Duodenal mucosa (tissue), 2 donors: ENCODE results near the gene SRXN1.

ENCODE experiments used
- H3K27ac ChIP-seq: one replicate; pipeline ENCODE4 v1.7.0; 2013; ENCODE audit warnings: low read depth, low read length
- H3K27me3 ChIP-seq, 2 donors: one replicate each; pipeline ENCODE4 v1.7.0; 2013; ENCODE audit warnings: low read length in 2 of 2, control low read depth in 1 of 2; ENCODE audit not compliant: insufficient read depth in 2 of 2, control insufficient read depth in 1 of 2
- H3K36me3 ChIP-seq, 2 donors: one replicate each; pipeline ENCODE4 v1.7.0; 2013; ENCODE audit warnings: low read length in 2 of 2, control low read depth in 1 of 2; ENCODE audit not compliant: insufficient read depth in 2 of 2, control insufficient read depth in 1 of 2
- H3K4me1 ChIP-seq, 2 donors: one replicate each; pipeline ENCODE4 v1.7.0; 2013; ENCODE audit warnings: low read length in 2 of 2, control low read depth in 1 of 2; ENCODE audit not compliant: insufficient read depth in 2 of 2, control insufficient read depth in 1 of 2
- H3K4me3 ChIP-seq, 2 donors: one replicate each; pipeline ENCODE4 v1.7.0; 2013; ENCODE audit warnings: low read length in 2 of 2, low read depth in 1 of 2
- H3K9ac ChIP-seq, 2 donors: one replicate each; pipeline ENCODE4 v1.7.0; 2013; ENCODE audit warnings: low read length in 2 of 2, low read depth in 1 of 2
- H3K9me3 ChIP-seq, 2 donors: one replicate each; pipeline ENCODE4 v1.7.0; 2013; ENCODE audit warnings: low read length in 2 of 2, control low read depth in 1 of 2; ENCODE audit not compliant: control insufficient read depth in 1 of 2

SRXN1 gene

DNA sequence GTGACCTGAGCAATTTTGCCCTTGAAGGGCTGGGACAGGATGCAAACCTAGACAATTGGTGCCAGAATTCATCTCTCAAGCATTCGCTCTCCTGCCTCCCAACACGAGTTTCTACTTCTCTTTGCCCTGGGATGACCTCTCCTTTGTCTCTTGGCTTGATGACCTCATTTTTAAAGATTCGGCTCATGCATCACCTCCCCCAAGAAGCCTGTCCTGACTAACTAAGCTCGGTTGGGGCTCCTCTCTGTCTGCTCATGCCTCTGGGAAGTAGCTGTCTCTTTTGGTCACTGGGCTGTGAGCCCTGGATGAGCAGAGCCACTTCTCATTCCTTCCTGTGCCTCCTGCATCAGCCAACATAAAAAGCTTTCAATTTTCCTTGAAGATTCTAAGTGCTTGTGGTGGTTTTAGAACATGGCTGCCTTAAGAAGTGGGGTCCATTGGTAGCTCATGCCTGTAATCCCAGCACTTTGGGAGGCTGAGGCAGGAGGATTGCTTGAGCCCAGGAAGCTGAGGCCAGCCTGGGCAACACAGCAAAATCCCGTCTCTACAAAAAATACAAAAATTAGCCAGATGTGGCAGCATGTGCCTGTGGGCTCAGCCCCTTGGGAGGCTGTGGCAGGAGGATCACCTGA is 31.8 kb downstream of the SRXN1 start:
- H3K9ac ChIP-seq = no peak overlapping the region
- H3K4me1 ChIP-seq = no peaks in the 10 kb centered on the region
- peaks cover 5 to 7% of the 10 kb centered on the region in 2 donors for H3K9me3 ChIP-seq
- no peaks in the 10 kb centered on the region for H3K36me3 ChIP-seq
- H3K27me3 ChIP-seq = peaks cover 8 to 13% of the 10 kb centered on the region in 2 donors
- no peak overlapping the region for H3K27ac ChIP-seq
- no peak overlapping the region for H3K4me3 ChIP-seq

- Histone ChIP-seq H3K27me3 (peaks cover 8 to 17% of the 10 kb centered on the region in 2 donors), H3K9me3 (peaks cover 5 to 7% of the 10 kb centered on the region in 2 donors), H3K27ac (no peak overlapping the region), H3K9ac (no peak overlapping the region), H3K4me1 (no peaks in the 10 kb centered on the region), H3K36me3 (no peaks in the 10 kb centered on the region), H3K4me3 (no peak overlapping the region)
Measured at GRCh38 chr20:620246-620645, 32.8 kb downstream of the SRXN1 start.

GRCh38 chr20:618980-619379 is 34.0 kb downstream of the SRXN1 start:
- Histone ChIP-seq H3K9me3 (peaks cover 5 to 7% of the 10 kb centered on the region in 2 donors), H3K4me1 (no peaks in the 10 kb centered on the region), H3K9ac (no peak overlapping the region), H3K27me3 (peaks cover 8 to 21% of the 10 kb centered on the region in 2 donors), H3K36me3 (no peaks in the 10 kb centered on the region), H3K27ac (no peak overlapping the region), H3K4me3 (no peak overlapping the region)

DNA sequence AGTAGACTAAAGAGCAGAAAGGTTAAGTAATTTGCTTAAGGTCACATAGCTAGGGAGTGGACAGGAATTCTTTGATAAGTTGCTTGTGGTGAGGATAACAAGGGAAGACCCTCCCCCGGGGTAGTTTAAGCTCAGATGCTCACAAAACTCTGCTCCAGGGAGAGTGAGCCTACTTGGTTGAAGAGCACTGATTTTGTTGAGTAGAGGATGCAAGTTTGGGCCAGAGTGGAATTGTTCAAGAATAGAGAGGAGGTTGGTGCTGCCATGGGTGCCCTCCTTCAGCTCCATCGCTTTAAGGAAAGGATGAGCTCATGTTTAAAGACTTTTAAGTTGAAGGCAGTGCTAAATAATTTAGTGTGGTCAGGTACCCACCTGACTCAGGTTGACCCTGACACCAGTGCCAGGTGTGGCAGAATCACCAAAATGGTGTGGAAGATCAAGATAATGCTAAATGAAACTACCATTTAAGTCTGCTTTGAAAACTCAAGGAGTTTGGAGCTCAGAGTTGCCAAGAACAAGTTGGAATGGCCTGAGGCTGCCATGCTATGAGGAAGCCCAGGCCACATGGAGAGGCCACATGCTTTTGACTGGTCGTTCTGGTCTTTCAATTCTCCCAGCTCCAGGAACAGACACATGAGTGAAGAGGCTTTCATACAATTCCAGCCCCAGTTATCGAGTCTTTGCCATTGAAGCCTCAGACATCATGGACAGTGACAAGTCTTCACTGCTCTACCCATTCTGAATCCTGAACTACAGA is 34.9 kb downstream of the SRXN1 start:
- no peak overlapping the region for H3K9ac ChIP-seq
- no peaks in the 10 kb centered on the region for H3K36me3 ChIP-seq
- peaks cover 5 to 7% of the 10 kb centered on the region in 2 donors for H3K9me3 ChIP-seq
- H3K4me3 ChIP-seq = no peak overlapping the region
- peaks cover 8 to 21% of the 10 kb centered on the region in 2 donors for H3K27me3 ChIP-seq
- no peaks in the 10 kb centered on the region for H3K4me1 ChIP-seq
- no peak overlapping the region for H3K27ac ChIP-seq

GRCh38 chr20:615514-615913 is 37.5 kb downstream of the SRXN1 start:
- H3K27ac ChIP-seq = no peak overlapping the region
- no peak overlapping the region for H3K9ac ChIP-seq
- no peaks in the 10 kb centered on the region for H3K4me1 ChIP-seq
- no peaks in the 10 kb centered on the region for H3K36me3 ChIP-seq
- peaks cover 5 to 7% of the 10 kb centered on the region in 2 donors for H3K9me3 ChIP-seq
- H3K27me3 ChIP-seq = peaks cover 27 to 34% of the 10 kb centered on the region in 2 donors
- H3K4me3 ChIP-seq = no peak overlapping the region

DNA sequence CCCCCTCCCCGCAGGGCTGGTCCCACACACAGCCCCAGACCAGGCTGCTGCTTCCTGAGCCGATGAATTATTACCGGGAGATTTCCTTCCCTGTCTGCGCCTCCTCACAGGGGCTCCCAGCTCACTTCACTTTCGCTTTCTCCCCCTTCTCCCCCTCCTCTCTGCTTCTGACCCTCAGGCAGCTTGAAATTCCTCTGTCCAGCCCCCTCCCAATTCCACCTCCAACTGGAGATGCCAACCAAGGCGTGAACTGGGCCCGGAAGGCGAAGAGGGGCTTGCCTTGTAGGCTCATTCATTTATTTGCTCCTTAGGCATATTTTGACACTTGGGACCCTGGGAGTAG is 41.2 kb downstream of the SRXN1 start:
- peaks cover 42 to 48% of the 10 kb centered on the region in 2 donors for H3K27me3 ChIP-seq
- H3K9me3 ChIP-seq = no peaks in the 10 kb centered on the region
- no peaks in the 10 kb centered on the region for H3K36me3 ChIP-seq
- H3K27ac ChIP-seq = no peak overlapping the region
- no peaks in the 10 kb centered on the region for H3K4me1 ChIP-seq
- H3K4me3 ChIP-seq = no peak overlapping the region
- no peak overlapping the region for H3K9ac ChIP-seq

GRCh38 chr20:611047-611842 is 41.8 kb downstream of the SRXN1 start:
- no peak overlapping the region for H3K4me3 ChIP-seq
- H3K9ac ChIP-seq = no peak overlapping the region
- H3K4me1 ChIP-seq = no peaks in the 10 kb centered on the region
- no peaks in the 10 kb centered on the region for H3K9me3 ChIP-seq
- H3K36me3 ChIP-seq = no peaks in the 10 kb centered on the region
- no peak overlapping the region for H3K27ac ChIP-seq
- peaks cover 42 to 48% of the 10 kb centered on the region in 2 donors for H3K27me3 ChIP-seq

- Histone ChIP-seq H3K4me1 (no peaks in the 10 kb centered on the region), H3K27me3 (peaks cover 42 to 45% of the 10 kb centered on the region in 2 donors), H3K36me3 (no peaks in the 10 kb centered on the region), H3K27ac (no peak within 1 kb of the TSS), H3K9me3 (no peaks in the 10 kb centered on the region), H3K9ac (no peak within 1 kb of the TSS), H3K4me3 (no peak within 1 kb of the TSS)
Measured at GRCh38 chr20:610130-611046, 42.6 kb downstream of the SRXN1 start, which contains the start of gene TCF15. TSS of gene TCF15 (minus strand) at chr20:610309. CDS start at chr20:610237, 72 bp downstream.

DNA sequence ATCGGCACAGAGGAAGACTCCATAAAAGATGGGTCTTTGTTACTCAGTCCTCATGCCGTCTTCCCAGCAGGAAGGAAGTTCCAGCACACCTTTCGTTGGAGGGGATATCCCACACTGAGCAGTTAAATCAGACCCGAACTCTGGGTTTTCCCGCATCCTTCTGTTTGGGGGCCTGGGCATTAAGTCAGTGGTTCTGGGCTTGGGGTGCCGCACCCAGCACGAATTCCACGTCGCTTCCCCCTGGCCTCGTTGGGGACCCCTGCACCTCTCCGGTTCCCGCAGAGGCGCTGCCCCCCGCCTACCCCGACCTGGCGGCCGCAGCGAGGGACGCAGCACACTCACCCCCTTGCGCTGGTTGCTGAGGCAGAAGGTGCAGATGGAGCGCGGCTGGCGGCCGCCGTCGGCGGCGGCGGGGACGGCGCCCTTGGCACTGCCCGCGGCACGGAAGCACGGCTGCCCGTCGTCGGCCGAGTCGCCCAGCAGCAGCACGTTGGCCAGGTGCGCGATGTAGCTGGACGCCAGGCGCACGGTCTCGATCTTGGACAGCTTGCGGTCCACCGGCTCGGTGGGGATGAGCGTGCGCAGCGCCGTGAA is 43.5 kb downstream of the SRXN1 start:
- Histone ChIP-seq H3K4me1 (no peaks in the 10 kb centered on the region), H3K27ac (no peak overlapping the region), H3K27me3 (peaks cover 40 to 42% of the 10 kb centered on the region in 2 donors), H3K9me3 (no peaks in the 10 kb centered on the region), H3K36me3 (no peaks in the 10 kb centered on the region), H3K9ac (no peak overlapping the region), H3K4me3 (no peak overlapping the region)
